GM21381 (cell line): ENCODE results near the gene SOX1.

Source experiments
- ATAC-seq: cut with Tn5 transposase; IDR thresholded peaks from one replicate; pipeline ENCODE4 v1.9.1; 2021; ENCODE audit warnings: mild to moderate bottlenecking, moderate library complexity; ENCODE audit not compliant: unreplicated experiment

The SOX1 gene

GRCh38 chr13:112058519-112058873 is 8.5 kb upstream of the SOX1 start:
- ATAC-seq: no peak

GRCh38 chr13:112058941-112059340 is 8.0 kb upstream of the SOX1 start:
- ATAC-seq: no peak

DNA sequence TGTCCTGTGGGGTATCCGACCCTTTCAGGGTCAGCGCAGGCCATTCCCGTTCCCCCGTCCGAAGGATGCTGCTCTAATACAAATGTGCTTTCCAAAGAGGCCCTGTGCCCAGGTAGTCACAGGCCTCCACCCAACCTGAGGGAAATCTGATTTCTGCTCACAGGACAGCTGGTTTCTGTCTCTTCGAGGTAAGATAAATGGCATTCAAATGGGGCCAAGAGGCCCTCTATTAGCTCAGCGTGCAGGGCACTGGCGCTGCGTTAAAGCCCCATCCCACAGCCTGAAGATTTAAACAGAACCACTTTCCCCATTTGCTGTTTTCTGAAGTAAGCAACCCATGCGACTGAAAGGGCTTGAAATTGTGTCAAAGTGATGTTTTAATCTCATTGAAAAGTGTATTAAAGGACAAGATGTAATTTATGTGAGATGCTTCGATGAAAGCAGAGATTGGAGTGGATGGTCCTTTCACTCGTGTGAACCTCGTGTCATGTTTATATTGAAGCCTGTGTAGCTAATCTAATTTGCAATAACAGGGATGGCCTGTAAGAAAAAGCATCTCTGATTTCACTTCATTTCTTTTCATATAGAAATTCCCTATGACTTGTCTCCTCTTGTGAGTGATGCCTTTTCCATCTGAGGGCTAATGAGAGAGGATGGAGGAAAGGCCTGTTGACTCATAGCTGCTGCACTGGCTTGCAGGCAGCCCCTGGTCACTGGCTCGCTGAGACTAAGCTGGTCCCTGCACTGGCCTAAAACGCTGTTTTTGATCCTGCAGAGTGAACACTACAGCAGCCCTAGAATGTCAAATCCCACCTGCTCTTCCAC is 7.3 kb upstream of the SOX1 start:
- no peak for ATAC-seq

DNA sequence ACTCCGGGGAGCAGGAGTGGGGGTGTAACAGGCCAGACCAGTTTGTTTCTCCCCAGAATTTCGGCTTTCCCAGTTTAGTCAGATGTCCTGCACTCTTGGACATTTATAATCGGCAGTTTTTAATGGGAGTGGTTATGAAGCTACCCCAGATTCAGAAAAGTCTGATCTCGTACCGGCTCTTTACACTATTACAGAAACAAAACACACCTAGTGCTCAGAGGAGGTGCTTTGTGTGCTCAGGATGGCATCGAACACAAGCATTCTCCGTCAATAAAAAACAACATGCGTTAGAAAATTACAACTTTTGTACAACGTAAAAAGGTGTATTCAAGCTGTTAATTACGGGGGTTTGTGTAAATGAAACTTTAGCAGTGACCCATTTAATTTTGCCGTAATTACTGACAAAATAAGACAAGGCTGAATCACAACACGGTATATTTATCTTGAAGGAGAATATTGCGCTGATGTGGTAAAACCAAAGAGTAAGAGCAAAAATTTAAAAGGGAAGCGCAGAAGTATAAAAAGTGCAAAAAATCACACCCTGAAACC is 6.6 kb upstream of the SOX1 start:
- ATAC-seq: no peak

- ATAC-seq: no peak
Measured at GRCh38 chr13:112060899-112061366, 6.0 kb upstream of the SOX1 start.

DNA sequence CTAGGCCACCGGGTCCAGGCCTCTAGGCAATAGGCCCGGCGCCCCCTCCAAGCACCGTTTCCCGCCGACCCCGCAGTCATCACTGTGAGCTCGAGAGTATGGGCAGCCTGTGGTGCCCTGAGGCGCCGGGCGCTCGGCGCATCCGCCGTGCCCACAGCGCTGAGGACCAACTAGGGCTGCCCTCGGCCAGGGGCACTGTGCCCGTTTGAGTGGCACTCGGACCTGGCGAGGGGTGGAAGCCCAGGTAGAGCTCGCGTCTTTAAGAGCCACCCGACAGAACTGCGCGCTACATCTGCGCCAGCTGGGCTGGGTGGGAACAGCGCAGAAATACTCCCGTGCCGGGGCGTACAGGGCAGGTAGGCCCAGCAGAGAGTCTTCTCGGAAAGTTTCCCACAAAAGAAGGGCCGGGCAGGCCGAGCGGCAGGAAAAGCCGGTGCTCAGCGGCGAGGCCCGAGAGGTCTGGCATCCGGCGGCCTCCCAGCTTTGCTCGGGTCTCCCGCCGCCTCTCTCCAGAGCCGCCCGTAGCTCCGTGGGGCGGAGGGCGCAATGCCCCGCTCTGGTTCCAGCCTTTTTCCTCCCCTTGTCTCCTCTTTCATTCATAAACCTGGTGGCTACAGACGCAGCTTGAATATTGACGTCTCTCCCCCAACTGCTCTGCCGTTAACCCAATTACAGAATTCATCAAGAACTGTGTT is 5.4 kb upstream of the SOX1 start:
- no peak for ATAC-seq

GRCh38 chr13:112062072-112062567 is 4.8 kb upstream of the SOX1 start:
- no peak for ATAC-seq

- ATAC-seq: no peak
Measured at GRCh38 chr13:112062571-112063570, 4.1 kb upstream of the SOX1 start.

DNA sequence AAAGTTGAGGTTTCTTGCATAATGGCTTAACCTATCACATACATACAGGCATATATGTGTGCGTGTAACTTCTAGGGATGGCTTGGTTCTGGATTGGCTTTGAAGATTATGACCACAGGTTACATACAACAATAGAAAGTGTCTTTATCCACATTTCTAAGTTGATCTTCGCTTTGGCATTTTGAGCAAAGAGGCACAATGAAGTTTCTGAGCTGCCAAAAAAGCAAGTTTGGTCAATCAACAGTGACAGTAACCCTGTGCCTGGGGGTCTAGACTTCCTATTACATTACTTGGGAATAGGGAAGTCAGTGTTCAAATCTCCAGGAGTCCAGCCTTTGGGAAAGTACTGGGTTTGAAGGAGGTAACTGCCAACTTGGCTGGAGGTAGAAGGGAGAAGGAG is 3.1 kb upstream of the SOX1 start:
- no peak for ATAC-seq

GRCh38 chr13:112064222-112064621 is 2.7 kb upstream of the SOX1 start:
- ATAC-seq: no peak

DNA sequence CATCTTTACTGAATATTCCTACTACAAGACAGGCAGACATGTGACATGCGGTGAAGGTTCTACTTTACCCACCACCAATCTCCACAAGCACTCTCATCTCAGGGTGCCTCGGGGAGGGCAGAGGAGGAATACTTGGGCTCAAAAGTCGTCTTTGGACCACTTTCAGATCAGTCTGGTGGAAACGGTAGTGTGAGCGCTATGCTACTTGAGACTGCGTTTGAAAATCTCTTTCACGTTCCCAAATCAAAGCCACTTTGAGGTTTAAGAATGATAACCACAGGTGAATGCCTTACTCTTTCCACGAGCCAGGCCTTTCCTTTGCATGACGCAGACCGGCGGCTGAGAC is 1.5 kb upstream of the SOX1 start:
- ATAC-seq: no peak

- ATAC-seq: no peak
Measured at GRCh38 chr13:112065867-112066623, 904 bp upstream of the SOX1 start.

DNA sequence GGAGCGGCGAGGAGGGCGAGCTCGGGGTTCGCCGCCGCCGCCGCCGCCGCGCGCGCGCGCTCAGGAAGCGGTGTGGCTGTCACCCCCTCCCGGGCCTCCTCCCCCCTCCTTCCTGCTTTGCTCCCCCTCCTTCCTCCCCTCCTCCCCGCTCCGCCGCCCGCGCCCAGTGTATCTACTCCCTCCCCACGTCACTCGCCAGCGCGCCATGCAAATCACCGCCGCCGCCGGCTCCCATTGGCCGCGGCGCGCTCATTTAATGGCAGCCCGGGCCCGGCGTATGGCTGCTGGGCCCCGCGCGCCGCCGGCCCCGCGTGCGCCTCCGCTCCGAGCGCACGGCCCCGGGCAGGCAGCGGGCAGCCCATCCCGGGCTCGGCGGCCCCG is 335 bp upstream of the SOX1 start:
- no peak for ATAC-seq

- ATAC-seq: no peak
Measured at GRCh38 chr13:112067871-112068539, 1.1 kb downstream of the SOX1 start.

- no peak for ATAC-seq
Measured at GRCh38 chr13:112068540-112069060, 1.7 kb downstream of the SOX1 start.

- ATAC-seq: no peak
Measured at GRCh38 chr13:112069061-112069844, 2.3 kb downstream of the SOX1 start.

DNA sequence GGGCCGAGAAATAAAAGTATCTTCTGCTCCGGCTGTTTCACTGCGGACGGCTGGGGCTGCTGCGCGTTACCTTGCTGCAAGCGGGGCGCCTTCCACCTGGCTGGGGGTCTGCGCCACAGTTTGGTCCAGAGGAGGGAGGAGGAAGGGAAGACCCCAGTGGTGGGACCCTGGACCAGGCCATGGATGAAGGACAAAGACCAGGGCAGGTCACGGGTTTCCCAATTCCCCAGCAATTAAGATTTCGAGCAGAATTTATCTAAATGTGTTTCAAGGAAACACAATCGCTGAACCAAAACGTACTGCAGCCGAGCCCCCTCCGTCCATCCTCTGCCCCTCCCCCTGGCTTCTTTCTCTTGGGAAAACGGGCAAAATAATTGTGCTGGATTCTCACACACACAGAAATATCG is 2.9 kb downstream of the SOX1 start:
- no peak for ATAC-seq

GRCh38 chr13:112071102-112071722 is 4.3 kb downstream of the SOX1 start:
- ATAC-seq: no peak
